C4-2B (cell line): ENCODE data around the gene TGM4.

Experiments
- H3K27ac ChIP-seq: fragments of 450-650 bp; 2 replicates; pipeline ENCODE4 v1.5.1; 2017
- ZFX ChIP-seq: fragments of 450-650 bp; IDR thresholded peaks from 2 replicates; pipeline ENCODE4 v1.6.1; 2017
- TF ChIP-seq, protein P1 (sequence below): fragments of 450-650 bp; conservative IDR thresholded peaks from 2 replicates; pipeline ENCODE4 v1.5.1; 2017; ENCODE audit warnings: mild to moderate bottlenecking

Gene TGM4

DNA sequence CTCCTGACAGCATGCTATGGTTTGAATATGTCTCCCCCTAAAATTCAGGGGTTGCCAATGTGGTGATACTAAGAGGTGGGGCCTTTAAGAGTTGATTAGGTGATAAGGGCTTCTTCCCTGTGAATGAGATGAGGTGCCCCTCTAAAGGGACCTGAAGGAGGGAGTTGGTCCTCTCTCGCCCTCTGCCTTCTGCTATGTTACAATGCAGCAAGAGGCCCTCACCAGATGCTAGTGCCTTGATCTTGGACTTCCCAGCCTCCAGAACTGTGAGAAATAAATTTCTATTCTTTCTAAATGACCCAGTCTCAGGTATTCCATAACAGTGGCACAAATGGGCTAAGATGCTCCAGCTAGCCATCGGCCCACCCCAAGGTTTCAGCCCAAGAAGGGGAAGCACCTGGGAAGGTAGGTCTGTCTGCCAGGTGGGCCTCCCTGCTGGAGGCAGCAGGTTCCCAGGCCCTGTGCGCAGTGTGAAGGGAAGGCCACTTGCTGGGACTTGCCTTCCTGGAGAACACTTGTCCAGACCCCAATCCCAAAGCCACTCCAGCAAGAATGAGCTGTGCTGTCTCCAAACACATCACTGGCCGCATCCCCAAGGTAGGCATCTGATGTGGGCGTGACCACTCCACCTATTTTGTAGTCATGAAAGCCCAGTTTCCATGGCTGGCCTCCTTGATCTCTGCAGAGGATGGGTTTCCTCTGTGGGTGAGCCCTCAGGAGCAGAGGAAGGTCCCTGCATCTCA lies 9.0 kb downstream of the TGM4 start:
- TF ChIP-seq, protein P1, sequence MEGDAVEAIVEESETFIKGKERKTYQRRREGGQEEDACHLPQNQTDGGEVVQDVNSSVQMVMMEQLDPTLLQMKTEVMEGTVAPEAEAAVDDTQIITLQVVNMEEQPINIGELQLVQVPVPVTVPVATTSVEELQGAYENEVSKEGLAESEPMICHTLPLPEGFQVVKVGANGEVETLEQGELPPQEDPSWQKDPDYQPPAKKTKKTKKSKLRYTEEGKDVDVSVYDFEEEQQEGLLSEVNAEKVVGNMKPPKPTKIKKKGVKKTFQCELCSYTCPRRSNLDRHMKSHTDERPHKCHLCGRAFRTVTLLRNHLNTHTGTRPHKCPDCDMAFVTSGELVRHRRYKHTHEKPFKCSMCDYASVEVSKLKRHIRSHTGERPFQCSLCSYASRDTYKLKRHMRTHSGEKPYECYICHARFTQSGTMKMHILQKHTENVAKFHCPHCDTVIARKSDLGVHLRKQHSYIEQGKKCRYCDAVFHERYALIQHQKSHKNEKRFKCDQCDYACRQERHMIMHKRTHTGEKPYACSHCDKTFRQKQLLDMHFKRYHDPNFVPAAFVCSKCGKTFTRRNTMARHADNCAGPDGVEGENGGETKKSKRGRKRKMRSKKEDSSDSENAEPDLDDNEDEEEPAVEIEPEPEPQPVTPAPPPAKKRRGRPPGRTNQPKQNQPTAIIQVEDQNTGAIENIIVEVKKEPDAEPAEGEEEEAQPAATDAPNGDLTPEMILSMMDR: no peak
- no peak for TF ChIP-seq ZFX
- H3K27ac ChIP-seq: no peak overlapping the region

DNA sequence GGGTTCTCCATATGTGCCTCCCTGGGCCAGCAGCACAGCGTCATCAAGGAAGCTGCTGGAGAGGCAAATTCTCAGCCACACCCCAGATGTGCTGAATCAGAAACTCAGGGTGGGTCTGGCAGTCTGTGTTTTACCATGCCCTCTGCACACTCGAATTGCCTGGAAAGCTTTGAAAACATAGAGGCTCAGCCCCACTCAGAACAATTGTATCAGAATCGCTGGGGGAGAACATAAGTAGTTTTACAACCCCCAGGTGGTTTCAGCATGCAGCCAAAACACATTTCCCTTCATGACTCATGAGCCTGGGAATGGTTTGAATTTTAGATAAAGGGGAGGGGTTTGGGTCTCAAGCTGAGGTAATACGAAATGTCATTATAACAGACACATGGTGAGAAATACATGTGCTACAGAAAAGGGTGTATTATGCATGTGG lies 9.6 kb downstream of the TGM4 start:
- H3K27ac ChIP-seq: no peak overlapping the region

DNA sequence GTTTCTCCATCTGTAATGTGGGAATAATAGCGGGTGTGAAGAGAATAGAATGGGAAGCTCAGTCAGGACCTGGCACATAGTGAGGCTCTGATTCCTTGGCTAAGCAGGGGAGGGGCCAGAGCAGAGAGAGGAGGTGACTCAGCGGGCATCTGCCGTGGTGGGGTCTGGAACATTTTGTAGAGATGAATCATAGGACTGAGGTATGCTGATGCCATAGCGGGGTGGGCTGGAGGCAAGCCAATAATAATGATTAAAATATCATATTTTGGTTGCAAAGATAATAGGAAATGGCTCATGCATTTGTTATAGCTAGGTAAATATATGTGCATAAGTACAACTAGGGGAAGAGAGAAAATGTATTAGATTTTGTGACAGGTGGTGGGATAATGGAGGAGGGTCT lies 11.2 kb downstream of the TGM4 start:
- TF ChIP-seq ZFX: no peak
- TF ChIP-seq, protein P1: no peak
- no peak overlapping the region for H3K27ac ChIP-seq

More for the DNA sequence above, 9.6 kb downstream of the TGM4 start:
- no peak for TF ChIP-seq ZFX
- TF ChIP-seq, protein P1: no peak

DNA sequence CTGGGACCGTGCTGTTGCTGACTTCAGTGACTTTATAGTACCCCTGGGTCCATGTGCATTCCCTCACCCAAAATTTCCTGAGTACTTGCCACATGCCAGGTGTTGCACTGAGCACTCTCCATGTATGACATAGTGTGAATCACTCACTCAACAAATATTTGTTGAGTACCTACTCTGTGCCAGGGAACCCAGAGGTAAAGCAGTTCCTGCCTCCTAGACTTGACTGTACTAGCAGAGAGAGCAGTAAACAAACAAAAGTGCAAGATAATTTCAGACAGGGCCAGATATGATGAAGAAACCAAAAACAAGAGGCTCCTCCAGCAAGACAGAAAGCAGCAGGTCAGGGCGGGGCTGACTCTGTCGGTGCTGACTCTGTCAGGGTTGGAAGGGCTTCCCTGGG lies 12.2 kb downstream of the TGM4 start:
- TF ChIP-seq, protein P1: no peak
- no peak for TF ChIP-seq ZFX
- peak overlapping the region; percentile 44 for H3K27ac ChIP-seq

DNA sequence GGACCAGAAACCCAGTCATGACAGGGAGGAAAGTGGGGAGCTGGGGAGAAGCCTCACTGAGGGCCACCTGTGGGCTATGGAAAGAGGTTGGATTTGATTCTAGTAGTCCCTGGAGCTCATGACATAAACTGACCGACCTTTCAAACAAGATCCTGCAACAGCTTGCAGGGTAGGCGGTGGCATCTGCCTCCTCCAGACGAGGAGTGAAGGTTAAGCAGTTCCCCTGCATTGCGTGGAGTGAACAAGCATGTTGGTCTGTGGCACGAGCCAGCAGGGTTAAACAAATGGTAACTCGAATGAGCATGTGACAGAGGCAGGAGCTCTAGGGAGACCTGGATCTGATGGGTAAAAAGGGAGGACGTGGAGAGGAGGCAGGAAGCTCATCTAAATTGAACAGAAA lies 12.7 kb downstream of the TGM4 start:
- H3K27ac ChIP-seq: peak overlapping the region; percentile 44
- TF ChIP-seq, protein P1: no peak
- no peak for TF ChIP-seq ZFX

DNA sequence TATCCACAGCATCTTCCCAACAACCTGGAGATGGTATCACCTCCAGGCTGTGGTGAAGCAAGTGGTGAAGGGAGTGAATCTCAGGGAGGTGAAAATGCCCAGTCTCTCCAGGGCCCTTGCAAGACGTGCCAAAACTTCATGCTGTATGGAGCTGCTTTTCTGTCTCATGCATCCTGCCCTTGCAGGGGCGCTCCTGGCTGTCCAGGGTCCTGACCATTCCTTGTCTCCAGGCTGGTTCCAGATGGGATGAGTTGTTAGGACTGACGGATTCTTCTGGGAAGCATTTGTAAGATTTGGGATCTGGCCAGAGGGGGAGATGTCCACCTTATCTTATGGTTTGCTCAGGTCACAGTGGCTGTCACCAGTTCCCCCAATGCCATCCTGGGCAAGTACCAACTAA lies 15.8 kb downstream of the TGM4 start:
- no peak for TF ChIP-seq ZFX
- TF ChIP-seq, protein P1: no peak
- no peak overlapping the region for H3K27ac ChIP-seq

DNA sequence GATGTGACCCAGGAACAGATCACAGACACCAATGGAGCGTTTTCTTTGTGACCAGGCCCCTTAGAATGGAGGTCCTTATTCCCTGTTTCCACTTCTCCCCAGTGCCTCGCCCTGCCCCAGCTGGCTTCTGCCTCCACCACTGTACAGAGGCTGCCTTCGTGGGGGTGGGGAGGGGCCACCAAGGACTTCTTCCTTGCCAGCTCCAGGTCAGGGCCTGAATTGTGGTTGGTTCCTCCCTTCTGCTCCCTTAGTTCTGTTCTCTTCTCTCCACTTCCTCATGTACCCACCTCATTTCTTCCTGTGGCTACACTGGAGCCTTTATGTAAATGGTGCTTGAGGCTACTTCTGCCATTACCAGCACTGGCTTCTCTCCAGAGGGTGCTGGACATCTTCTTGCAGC lies 16.4 kb downstream of the TGM4 start:
- H3K27ac ChIP-seq: no peak overlapping the region
- no peak for TF ChIP-seq ZFX
- TF ChIP-seq, protein P1: no peak
